ENCODE results near the gene SLC15A5. TPM values are rescaled to one million over a fixed set of nuclear protein-coding genes. Genes with fewer than 3 reads are reported as not detected.

The SLC15A5 gene
- total RNA-seq, 1 experiment from 2014 or later, result not detected

DNA sequence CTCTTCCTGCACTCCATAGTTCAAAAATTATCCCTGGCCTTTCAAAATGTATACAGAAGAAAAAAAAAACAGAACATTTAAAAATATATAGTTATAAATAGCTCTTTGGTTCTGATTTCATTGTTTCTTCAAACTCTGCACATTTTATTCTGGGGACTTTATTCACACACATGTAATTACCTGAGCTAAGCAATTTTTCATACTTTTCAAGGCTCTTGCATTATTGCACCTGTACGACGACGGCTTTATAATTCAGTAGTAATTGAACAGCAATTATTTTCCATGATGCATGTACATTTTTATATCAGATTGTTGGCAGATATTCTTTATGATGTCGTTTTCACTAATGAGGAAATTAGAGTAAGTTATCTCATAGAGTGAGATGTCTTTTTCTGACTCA lies 13.5 kb upstream of the SLC15A5 start:
- in situ Hi-C loops (cut with HindIII; ENCODE audit: low pct_unique_long_range_greater_than_20kb, low sequenced_read_pairs), result no loop called here
- no peak for ATAC-seq
- no peak overlapping the region for H3K4me3 ChIP-seq (ENCODE audit: low read depth in 2 of 2, low read length in 2 of 2)
- no TSS peak for BruUV-seq (replicated peaks)
- intact Hi-C loops (cut with micrococcal nuclease; ENCODE audit: unreplicated experiment), result no loop called here
- ChIA-PET CTCF (no interaction called here), POLR2A (no interaction called here)
- DNase-seq (ENCODE audit: low read depth, low spot score), result no peak
- H3K9me3 ChIP-seq (ENCODE audit: control insufficient read depth, insufficient read depth, low read depth, low read length), result no peaks in the 10 kb centered on the region
- no peak overlapping the region for H3K27ac ChIP-seq (ENCODE audit: low read length)
- no peaks in the 10 kb centered on the region for H3K4me1 ChIP-seq (ENCODE audit: control insufficient read depth, insufficient read depth, low read length)
- no peaks in the 10 kb centered on the region for H3K27me3 ChIP-seq (ENCODE audit: control insufficient read depth, insufficient read depth, low read length)
- TF ChIP-seq SIN3A (IDR thresholded peaks at IDR 0.05; ENCODE audit: borderline replicate concordance, insufficient read depth, low read depth, low read length) (no peak), POLR2AphosphoS5 (IDR thresholded peaks at IDR 0.05; ENCODE audit: low read depth, low read length) (no peak), TCF7L2 (IDR thresholded peaks at IDR 0.05; ENCODE audit: low read depth, low read length) (no peak)
- TF ChIP-seq, protein P1, sequence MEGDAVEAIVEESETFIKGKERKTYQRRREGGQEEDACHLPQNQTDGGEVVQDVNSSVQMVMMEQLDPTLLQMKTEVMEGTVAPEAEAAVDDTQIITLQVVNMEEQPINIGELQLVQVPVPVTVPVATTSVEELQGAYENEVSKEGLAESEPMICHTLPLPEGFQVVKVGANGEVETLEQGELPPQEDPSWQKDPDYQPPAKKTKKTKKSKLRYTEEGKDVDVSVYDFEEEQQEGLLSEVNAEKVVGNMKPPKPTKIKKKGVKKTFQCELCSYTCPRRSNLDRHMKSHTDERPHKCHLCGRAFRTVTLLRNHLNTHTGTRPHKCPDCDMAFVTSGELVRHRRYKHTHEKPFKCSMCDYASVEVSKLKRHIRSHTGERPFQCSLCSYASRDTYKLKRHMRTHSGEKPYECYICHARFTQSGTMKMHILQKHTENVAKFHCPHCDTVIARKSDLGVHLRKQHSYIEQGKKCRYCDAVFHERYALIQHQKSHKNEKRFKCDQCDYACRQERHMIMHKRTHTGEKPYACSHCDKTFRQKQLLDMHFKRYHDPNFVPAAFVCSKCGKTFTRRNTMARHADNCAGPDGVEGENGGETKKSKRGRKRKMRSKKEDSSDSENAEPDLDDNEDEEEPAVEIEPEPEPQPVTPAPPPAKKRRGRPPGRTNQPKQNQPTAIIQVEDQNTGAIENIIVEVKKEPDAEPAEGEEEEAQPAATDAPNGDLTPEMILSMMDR (IDR thresholded peaks at IDR 0.05), result no peak
- TF ChIP-seq, protein P2, sequence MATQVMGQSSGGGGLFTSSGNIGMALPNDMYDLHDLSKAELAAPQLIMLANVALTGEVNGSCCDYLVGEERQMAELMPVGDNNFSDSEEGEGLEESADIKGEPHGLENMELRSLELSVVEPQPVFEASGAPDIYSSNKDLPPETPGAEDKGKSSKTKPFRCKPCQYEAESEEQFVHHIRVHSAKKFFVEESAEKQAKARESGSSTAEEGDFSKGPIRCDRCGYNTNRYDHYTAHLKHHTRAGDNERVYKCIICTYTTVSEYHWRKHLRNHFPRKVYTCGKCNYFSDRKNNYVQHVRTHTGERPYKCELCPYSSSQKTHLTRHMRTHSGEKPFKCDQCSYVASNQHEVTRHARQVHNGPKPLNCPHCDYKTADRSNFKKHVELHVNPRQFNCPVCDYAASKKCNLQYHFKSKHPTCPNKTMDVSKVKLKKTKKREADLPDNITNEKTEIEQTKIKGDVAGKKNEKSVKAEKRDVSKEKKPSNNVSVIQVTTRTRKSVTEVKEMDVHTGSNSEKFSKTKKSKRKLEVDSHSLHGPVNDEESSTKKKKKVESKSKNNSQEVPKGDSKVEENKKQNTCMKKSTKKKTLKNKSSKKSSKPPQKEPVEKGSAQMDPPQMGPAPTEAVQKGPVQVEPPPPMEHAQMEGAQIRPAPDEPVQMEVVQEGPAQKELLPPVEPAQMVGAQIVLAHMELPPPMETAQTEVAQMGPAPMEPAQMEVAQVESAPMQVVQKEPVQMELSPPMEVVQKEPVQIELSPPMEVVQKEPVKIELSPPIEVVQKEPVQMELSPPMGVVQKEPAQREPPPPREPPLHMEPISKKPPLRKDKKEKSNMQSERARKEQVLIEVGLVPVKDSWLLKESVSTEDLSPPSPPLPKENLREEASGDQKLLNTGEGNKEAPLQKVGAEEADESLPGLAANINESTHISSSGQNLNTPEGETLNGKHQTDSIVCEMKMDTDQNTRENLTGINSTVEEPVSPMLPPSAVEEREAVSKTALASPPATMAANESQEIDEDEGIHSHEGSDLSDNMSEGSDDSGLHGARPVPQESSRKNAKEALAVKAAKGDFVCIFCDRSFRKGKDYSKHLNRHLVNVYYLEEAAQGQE (IDR thresholded peaks at IDR 0.05; ENCODE audit: insufficient read depth in 1 of 2, low read depth in 2 of 2, low read length in 1 of 2), result no peak
- no peaks in the 10 kb centered on the region for H3K36me3 ChIP-seq (ENCODE audit: control insufficient read depth, insufficient read depth, low read length)

DNA sequence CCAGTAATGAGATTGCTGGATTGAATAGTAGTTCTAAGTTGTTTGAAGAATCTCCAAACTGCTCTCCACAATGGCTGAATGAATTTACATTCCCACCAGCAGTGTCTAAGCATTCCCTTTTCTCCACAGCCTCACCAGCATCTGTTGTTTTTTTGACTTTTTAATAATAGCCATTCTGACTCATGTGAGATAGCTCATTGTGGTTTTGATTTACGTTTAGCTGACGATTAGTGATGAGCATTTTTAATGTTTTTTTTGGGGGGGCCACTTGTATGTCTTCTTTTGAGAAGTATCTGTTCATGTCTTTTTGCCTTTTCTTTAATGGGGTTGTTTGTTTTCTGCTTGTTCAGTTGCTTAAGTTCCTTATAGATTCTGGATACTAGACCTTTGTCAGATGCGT lies 8.1 kb upstream of the SLC15A5 start:
- no peak overlapping the region for H3K27ac ChIP-seq (ENCODE audit: low read length)
- POLR2A ChIA-PET, result no interaction called here
- ATAC-seq, result no peak

More for the DNA sequence above, 8.1 kb upstream of the SLC15A5 start:
- Histone ChIP-seq H3K4me1 (ENCODE audit: control insufficient read depth, insufficient read depth, low read length) (no peaks in the 10 kb centered on the region), H3K9me3 (ENCODE audit: control insufficient read depth, insufficient read depth, low read depth, low read length) (no peaks in the 10 kb centered on the region), H3K27me3 (ENCODE audit: control insufficient read depth, insufficient read depth, low read length) (no peaks in the 10 kb centered on the region), H3K36me3 (ENCODE audit: control insufficient read depth, insufficient read depth, low read length) (no peaks in the 10 kb centered on the region), H3K4me3 (ENCODE audit: low read depth in 2 of 2, low read length in 2 of 2) (no peak overlapping the region)
- no TSS peak for BruUV-seq (replicated peaks)
- intact Hi-C loops (cut with micrococcal nuclease; ENCODE audit: unreplicated experiment) (no loop called here), in situ Hi-C loops (cut with HindIII; ENCODE audit: low pct_unique_long_range_greater_than_20kb, low sequenced_read_pairs) (no loop called here)
- no peak for DNase-seq (ENCODE audit: low read depth, low spot score)
- CTCF ChIA-PET, result no interaction called here
- no peak for TF ChIP-seq SIN3A (IDR thresholded peaks at IDR 0.05; ENCODE audit: borderline replicate concordance, insufficient read depth, low read depth, low read length)
- no peak for TF ChIP-seq POLR2AphosphoS5 (IDR thresholded peaks at IDR 0.05; ENCODE audit: low read depth, low read length)
- TF ChIP-seq, protein P1 (IDR thresholded peaks at IDR 0.05), result no peak
- TF ChIP-seq, protein P2 (IDR thresholded peaks at IDR 0.05; ENCODE audit: insufficient read depth in 1 of 2, low read depth in 2 of 2, low read length in 1 of 2), result no peak
- TF ChIP-seq TCF7L2 (IDR thresholded peaks at IDR 0.05; ENCODE audit: low read depth, low read length), result no peak
